GM23338 (cell line): ENCODE measurements around the gene CCDC92. TPM values are rescaled to one million over a fixed set of nuclear protein-coding genes. Genes with fewer than 3 reads are reported as not detected.

Source experiments
- ATAC-seq: fragments of 200-7000 bp; cut with Tn5 transposase; 3 replicates; pipeline ENCODE4 v1.9.1; 2020
- DNase-seq: peaks from one replicate; pipeline ENCODE4 v3.0.0-alpha.2; 2015; ENCODE audit warnings: low spot score
- H2AFZ ChIP-seq: fragments of 200-600 bp; sonication (generic); 2 replicates; pipeline ENCODE4 v1.8.0; 2016; ENCODE audit warnings: antibody characterized with exemption, mild to moderate bottlenecking, moderate library complexity
- H3F3A ChIP-seq: fragments of 200-600 bp; sonication (generic); replicated peaks from 2 replicates; pipeline ENCODE4 v1.8.0; 2017; ENCODE audit warnings: antibody characterized with exemption, mixed run types, low read depth
- H3K27ac ChIP-seq: fragments of 200-600 bp; sonication (generic); 2 replicates; pipeline ENCODE4 v1.6.1; 2016; ENCODE audit warnings: low read depth
- H3K27me3 ChIP-seq: fragments of 200-600 bp; sonication (generic); 2 replicates; pipeline ENCODE4 v1.8.0; 2016; ENCODE audit warnings: mild to moderate bottlenecking, mixed run types, moderate library complexity; ENCODE audit not compliant: insufficient read depth
- H3K36me3 ChIP-seq: fragments of 200-600 bp; sonication (generic); 2 replicates; pipeline ENCODE4 v1.8.0; 2016; ENCODE audit warnings: mild to moderate bottlenecking; ENCODE audit not compliant: insufficient read depth
- H3K4me1 ChIP-seq: fragments of 200-600 bp; sonication (generic); 2 replicates; pipeline ENCODE4 v1.8.0; 2016; ENCODE audit warnings: mild to moderate bottlenecking, moderate library complexity; ENCODE audit not compliant: insufficient read depth
- H3K4me2 ChIP-seq: fragments of 200-600 bp; sonication (generic); 2 replicates; pipeline ENCODE4 v1.7.1; 2017; ENCODE audit warnings: mixed run types
- H3K4me3 ChIP-seq: fragments of 200-600 bp; sonication (generic); 2 replicates; pipeline ENCODE4 v1.6.1; 2016; ENCODE audit warnings: mixed run types
- H3K79me2 ChIP-seq: fragments of 200-600 bp; sonication (generic); replicated peaks from 2 replicates; pipeline ENCODE4 v1.8.0; 2017; ENCODE audit warnings: mild to moderate bottlenecking; ENCODE audit not compliant: insufficient read depth
- H3K9me2 ChIP-seq: fragments of 200-600 bp; sonication (generic); 2 replicates; pipeline ENCODE4 v1.8.0; 2017; ENCODE audit not compliant: insufficient read depth
- H4K20me1 ChIP-seq: fragments of 200-600 bp; sonication (generic); replicated peaks from 2 replicates; pipeline ENCODE4 v1.8.0; 2017; ENCODE audit warnings: mild to moderate bottlenecking; ENCODE audit not compliant: insufficient read depth
- H3K27ac Mint-ChIP-seq: 2 replicates; pipeline ENCODE4 v1.8.0; 2020; ENCODE audit warnings: inconsistent platforms, mild to moderate bottlenecking, moderate library complexity, mixed read lengths
- H3K27me3 Mint-ChIP-seq: 3 replicates; pipeline ENCODE4 v1.8.0; 2022; ENCODE audit warnings: low read depth, mild to moderate bottlenecking, moderate library complexity, mixed read lengths, inconsistent platforms; ENCODE audit not compliant: insufficient read depth, poor library complexity
- H3K36me3 Mint-ChIP-seq: 3 replicates; pipeline ENCODE4 v1.8.0; 2021; ENCODE audit warnings: low read depth, mild to moderate bottlenecking, inconsistent platforms, moderate library complexity, mixed read lengths
- H3K4me1 Mint-ChIP-seq: 3 replicates; pipeline ENCODE4 v1.8.0; 2020; ENCODE audit warnings: mild to moderate bottlenecking, inconsistent platforms, mixed read lengths
- H3K4me3 Mint-ChIP-seq: 3 replicates; pipeline ENCODE4 v1.8.0; 2021; ENCODE audit warnings: moderate library complexity, mild to moderate bottlenecking, inconsistent platforms, mixed read lengths
- H3K9me3 Mint-ChIP-seq: 3 replicates; pipeline ENCODE4 v1.8.0; 2020; ENCODE audit warnings: moderate library complexity, mild to moderate bottlenecking, inconsistent platforms, mixed read lengths
- CREB1 ChIP-seq: fragments of 250-450 bp; sonication (Bioruptor Pico); IDR thresholded peaks from 2 replicates; pipeline ENCODE4 v1.5.0; 2020; ENCODE audit warnings: low read depth, mild to moderate bottlenecking, moderate library complexity
- CTCF ChIP-seq, 2 experiments: fragments of 200-600 bp in 1 of 2; sonication (generic) in 1 of 2; conservative IDR thresholded peaks; 2 replicates each; pipeline versions ENCODE4 v1.5.1 to v1.6.1; 2016 to 2017; ENCODE audit warnings: antibody characterized with exemption in 2 of 2, low read depth in 2 of 2, mild to moderate bottlenecking in 2 of 2, moderate library complexity in 1 of 2
- ETS1 ChIP-seq: IDR thresholded peaks from 2 replicates; pipeline ENCODE4 v1.6.1; 2016; ENCODE audit warnings: antibody characterized with exemption
- EZH2 ChIP-seq: fragments of 200-600 bp; sonication (generic); IDR thresholded peaks from one replicate; pipeline ENCODE4 v1.8.0; 2017; ENCODE audit warnings: antibody characterized with exemption, mild to moderate bottlenecking, low read depth; ENCODE audit not compliant: unreplicated experiment
- EZH2phosphoT487 ChIP-seq: fragments of 200-600 bp; sonication (generic); IDR thresholded peaks from one replicate; pipeline ENCODE4 v1.8.1; 2018; ENCODE audit warnings: antibody characterized with exemption; ENCODE audit not compliant: unreplicated experiment
- JUNB ChIP-seq: IDR thresholded peaks from one replicate; pipeline ENCODE4 v1.6.1; 2016; ENCODE audit warnings: antibody characterized with exemption; ENCODE audit not compliant: unreplicated experiment
- NANOG ChIP-seq: IDR thresholded peaks from 2 replicates; pipeline ENCODE4 v1.6.1; 2016; ENCODE audit warnings: antibody characterized with exemption, borderline replicate concordance
- POLR2AphosphoS5 ChIP-seq: IDR thresholded peaks from 2 replicates; pipeline ENCODE4 v1.6.1; 2016; ENCODE audit warnings: antibody characterized with exemption, low read depth
- REST ChIP-seq: IDR thresholded peaks from one replicate; pipeline ENCODE4 v1.6.1; 2018; ENCODE audit warnings: antibody characterized with exemption; ENCODE audit not compliant: unreplicated experiment
- STAT1 ChIP-seq: IDR thresholded peaks from one replicate; pipeline ENCODE4 v1.6.1; 2016; ENCODE audit warnings: antibody characterized with exemption; ENCODE audit not compliant: unreplicated experiment
- ZNF114 ChIP-seq: fragments of 250-450 bp; sonication (Bioruptor Pico); IDR thresholded peaks from 2 replicates; pipeline ENCODE4 v1.5.0; 2020; ENCODE audit warnings: mild to moderate bottlenecking, moderate library complexity
- ZNF331 ChIP-seq: fragments of 250-450 bp; sonication (Bioruptor Pico); IDR thresholded peaks from 2 replicates; pipeline ENCODE4 v1.5.0; 2020; ENCODE audit warnings: low read depth, mild to moderate bottlenecking, moderate library complexity
- ZNF462 ChIP-seq: fragments of 250-450 bp; sonication (Bioruptor Pico); IDR thresholded peaks from 2 replicates; pipeline ENCODE4 v1.5.0; 2020; ENCODE audit warnings: mild to moderate bottlenecking, moderate library complexity
- polyA plus RNA-seq: library from polyadenylated mRNA; unstranded; fragments of >200 nt; fragmentation: Nextera tagmentation; extraction: Ambion mirVana; gene quantifications from 2 replicates; pipeline ENCODE4 v1.2.1, GENCODE V29; 2016
- total RNA-seq: library from RNA; depleted of rRNA; stranded (reverse); fragments of >200 nt; shearing (Covaris generic); gene quantifications from 2 replicates; pipeline ENCODE4 v1.2.3, GENCODE V29; 2014

CCDC92 gene
- total and polyA plus RNA-seq, 2 experiments from 2014 or later = 0.08 to 0.31 TPM

- H3K4me3 ChIP-seq = no peak overlapping the region
- H3K27me3 ChIP-seq = no peaks in the 10 kb centered on the region
- no peaks in the 10 kb centered on the region for H3K79me2 ChIP-seq
- Mint-ChIP-seq H3K4me1 (peaks cover 13% of the 10 kb centered on the region), H3K9me3 (peaks cover 6% of the 10 kb centered on the region; the same call in 2 of the 3 replicates), H3K27me3 (peaks cover 8% of the 10 kb centered on the region), H3K27ac (no peak overlapping the region), H3K4me3 (no peak overlapping the region), H3K36me3 (no peaks in the 10 kb centered on the region; the same call in 2 of the 3 replicates)
- TF ChIP-seq POLR2AphosphoS5 (no peak), ZNF114 (CRISPR knock-in tag) (no peak), STAT1 (no peak), EZH2 (no peak), EZH2phosphoT487 (no peak), REST (no peak), JUNB (no peak), ETS1 (no peak), NANOG (no peak), CREB1 (no peak), ZNF331 (no peak), CTCF (conservative IDR thresholded peaks at IDR 0.05; ENCODE audit: low read depth in 2 of 2) (no peak), ZNF462 (CRISPR knock-in tag) (no peak)
- H4K20me1 ChIP-seq = no peaks in the 10 kb centered on the region
- H3K4me1 ChIP-seq = no peaks in the 10 kb centered on the region
- no peaks in the 10 kb centered on the region for H3K9me2 ChIP-seq
- DNase-seq (no peak), ATAC-seq (no peak)
- no peak overlapping the region for H2AFZ ChIP-seq
- no peaks in the 10 kb centered on the region for H3K36me3 ChIP-seq
- no peaks in the 10 kb centered on the region for H3F3A ChIP-seq
- no peak overlapping the region for H3K27ac ChIP-seq
- no peak overlapping the region for H3K4me2 ChIP-seq
Measured at GRCh38 chr12:123894823-123895345, 77.7 kb downstream of the CCDC92 start.
